ENCODE data around the gene CDK14. TPM values are rescaled to one million over a fixed set of nuclear protein-coding genes. Genes with fewer than 3 reads are reported as not detected.

CDK14 gene
- total RNA-seq, 1 donor, result 39.1 TPM

- TF ChIP-seq CTCF (IDR thresholded peaks at IDR 0.05; ENCODE audit: extremely low read depth, low read depth, low read length), result no peak
- Histone ChIP-seq H3K79me2 (ENCODE audit: insufficient read depth, low read length) (no peaks in the 10 kb centered on the region), H3K4me2 (ENCODE audit: insufficient read depth, low read length) (no peak overlapping the region), H3K4me3 (ENCODE audit: insufficient read depth, low read length) (no peak overlapping the region), H3K9me3 (ENCODE audit: low read depth, low read length) (no peaks in the 10 kb centered on the region), H3K36me3 (ENCODE audit: insufficient read depth, low read length) (no peaks in the 10 kb centered on the region), H3K27ac (ENCODE audit: low read depth, low read length) (no peak overlapping the region), H3K27me3 (ENCODE audit: insufficient read depth, low read length) (no peaks in the 10 kb centered on the region), H3K4me1 (ENCODE audit: insufficient read depth, low read length) (peaks cover 8% of the 10 kb centered on the region), H4K20me1 (ENCODE audit: insufficient read depth, low read length) (no peaks in the 10 kb centered on the region), H2AFZ (ENCODE audit: low read length) (no peak overlapping the region)
- DNase-seq (ENCODE audit: insufficient read length, low spot score, missing footprints), result no peak
Observed at GRCh38 chr7:91005024-91005423, 408.9 kb downstream of the CDK14 start.

GRCh38 chr7:91005841-91006240, 409.7 kb downstream of the CDK14 start:
- H3K27ac ChIP-seq (ENCODE audit: low read depth, low read length), result no peak overlapping the region
- H3K9me3 ChIP-seq (ENCODE audit: low read depth, low read length), result no peaks in the 10 kb centered on the region
- H3K4me3 ChIP-seq (ENCODE audit: insufficient read depth, low read length), result no peak overlapping the region
- no peaks in the 10 kb centered on the region for H3K79me2 ChIP-seq (ENCODE audit: insufficient read depth, low read length)
- H3K4me1 ChIP-seq (ENCODE audit: insufficient read depth, low read length), result no peaks in the 10 kb centered on the region
- H2AFZ ChIP-seq (ENCODE audit: low read length), result no peak overlapping the region
- no peak overlapping the region for H3K4me2 ChIP-seq (ENCODE audit: insufficient read depth, low read length)
- no peak for DNase-seq (ENCODE audit: insufficient read length, low spot score, missing footprints)
- no peak for TF ChIP-seq CTCF (IDR thresholded peaks at IDR 0.05; ENCODE audit: extremely low read depth, low read depth, low read length)
- no peaks in the 10 kb centered on the region for H4K20me1 ChIP-seq (ENCODE audit: insufficient read depth, low read length)
- H3K36me3 ChIP-seq (ENCODE audit: insufficient read depth, low read length), result no peaks in the 10 kb centered on the region
- H3K27me3 ChIP-seq (ENCODE audit: insufficient read depth, low read length), result no peaks in the 10 kb centered on the region

GRCh38 chr7:91007371-91007770, 411.2 kb downstream of the CDK14 start:
- Histone ChIP-seq H3K9me3 (ENCODE audit: low read depth, low read length) (no peaks in the 10 kb centered on the region), H4K20me1 (ENCODE audit: insufficient read depth, low read length) (no peaks in the 10 kb centered on the region), H3K79me2 (ENCODE audit: insufficient read depth, low read length) (no peaks in the 10 kb centered on the region), H3K4me3 (ENCODE audit: insufficient read depth, low read length) (no peak overlapping the region), H3K4me1 (ENCODE audit: insufficient read depth, low read length) (no peaks in the 10 kb centered on the region), H3K27ac (ENCODE audit: low read depth, low read length) (no peak overlapping the region), H3K27me3 (ENCODE audit: insufficient read depth, low read length) (no peaks in the 10 kb centered on the region), H3K36me3 (ENCODE audit: insufficient read depth, low read length) (no peaks in the 10 kb centered on the region), H3K4me2 (ENCODE audit: insufficient read depth, low read length) (no peak overlapping the region), H2AFZ (ENCODE audit: low read length) (no peak overlapping the region)
- peak; percentile 19 for DNase-seq (ENCODE audit: insufficient read length, low spot score, missing footprints)
- TF ChIP-seq CTCF (IDR thresholded peaks at IDR 0.05; ENCODE audit: extremely low read depth, low read depth, low read length), result no peak

GRCh38 chr7:91013078-91013477, 417.0 kb downstream of the CDK14 start:
- Histone ChIP-seq H3K27me3 (ENCODE audit: insufficient read depth, low read length) (no peaks in the 10 kb centered on the region), H3K79me2 (ENCODE audit: insufficient read depth, low read length) (no peaks in the 10 kb centered on the region), H3K4me2 (ENCODE audit: insufficient read depth, low read length) (no peak overlapping the region), H3K27ac (ENCODE audit: low read depth, low read length) (no peak overlapping the region), H3K4me1 (ENCODE audit: insufficient read depth, low read length) (no peaks in the 10 kb centered on the region), H3K4me3 (ENCODE audit: insufficient read depth, low read length) (no peak overlapping the region), H2AFZ (ENCODE audit: low read length) (no peak overlapping the region), H4K20me1 (ENCODE audit: insufficient read depth, low read length) (no peaks in the 10 kb centered on the region), H3K9me3 (ENCODE audit: low read depth, low read length) (no peaks in the 10 kb centered on the region), H3K36me3 (ENCODE audit: insufficient read depth, low read length) (no peaks in the 10 kb centered on the region)
- no peak for TF ChIP-seq CTCF (IDR thresholded peaks at IDR 0.05; ENCODE audit: extremely low read depth, low read depth, low read length)
- DNase-seq (ENCODE audit: insufficient read length, low spot score, missing footprints), result no peak
